Peyer's patch (tissue), 4 donors: Measurements from ENCODE around the gene SCRN2. TPM values are rescaled to one million over a fixed set of nuclear protein-coding genes. Genes with fewer than 3 reads are reported as not detected.

ENCODE experiments used
- DNase-seq, 3 donors: peaks; one replicate each; pipeline ENCODE4 v3.0.0-alpha.2; 2017 to 2019
- H3K27ac ChIP-seq, 4 donors: fragments of 200-600 bp; sonication (generic); one replicate each; pipeline ENCODE4 v1.5.1; 2016 to 2019
- H3K27me3 ChIP-seq, 2 donors: fragments of 200-600 bp; sonication (generic); one replicate each; pipeline ENCODE4 v1.5.1; 2019
- H3K36me3 ChIP-seq, 3 donors: fragments of 200-600 bp; sonication (generic); one replicate each; pipeline ENCODE4 v1.5.1; 2016 to 2019
- H3K4me1 ChIP-seq, 4 donors: fragments of 200-600 bp; sonication (generic); one replicate each; pipeline ENCODE4 v1.5.1; 2016 to 2019
- H3K4me3 ChIP-seq, 4 donors: fragments of 200-600 bp; sonication (generic); 1 replicate in 3 of 4; 2 replicates in 1 of 4; pipeline ENCODE4 v1.5.1; 2016 to 2019; ENCODE audit warnings: mild to moderate bottlenecking in 1 of 4
- H3K9me3 ChIP-seq, 4 donors: fragments of 200-600 bp; sonication (generic); one replicate each; pipeline ENCODE4 v1.5.1; 2016 to 2019; ENCODE audit warnings: mild to moderate bottlenecking in 1 of 4
- POLR2A ChIP-seq, 2 donors: fragments of 450-650 bp; IDR thresholded peaks; one replicate each; pipeline ENCODE4 v1.5.1; 2017; ENCODE audit warnings: antibody characterized with exemption in 2 of 2, mild to moderate bottlenecking in 2 of 2, moderate library complexity in 2 of 2
- total RNA-seq, 4 donors: library from RNA; depleted of rRNA; stranded (reverse); fragments of >200 nt; gene quantifications; one replicate each; pipeline ENCODE4 v1.1.0, GENCODE V29; 2016
- TF ChIP-seq, protein P1 (sequence below), 6 experiments: fragments of 450-650 bp in 4 of 6; fragments of 200-600 bp in 2 of 6; sonication (generic) in 1 of 6; IDR thresholded peaks; one replicate each; pipeline ENCODE4 v1.5.1; 2017 to 2019; ENCODE audit warnings: antibody characterized with exemption in 6 of 6, mild to moderate bottlenecking in 3 of 6, moderate library complexity in 1 of 6

The SCRN2 gene
- total RNA-seq, 4 donors from 2014 or later: 56.2 to 126 (median 86.9) TPM

- DNase-seq: peak; percentile 32 to 94 (median 92)
These were observed 9.9 kb upstream of the SCRN2 start, which contains the start of gene SP6 for GRCh38 chr17:47850692-47851573. TSS of gene SP6 (minus strand) at chr17:47851163. CDS start at chr17:47848429, 2,734 bp downstream.

GRCh38 chr17:47850373-47850691, 9.3 kb upstream of the SCRN2 start:
- no peak for TF ChIP-seq POLR2A (IDR thresholded peaks at IDR 0.05)
- TF ChIP-seq, protein P1, sequence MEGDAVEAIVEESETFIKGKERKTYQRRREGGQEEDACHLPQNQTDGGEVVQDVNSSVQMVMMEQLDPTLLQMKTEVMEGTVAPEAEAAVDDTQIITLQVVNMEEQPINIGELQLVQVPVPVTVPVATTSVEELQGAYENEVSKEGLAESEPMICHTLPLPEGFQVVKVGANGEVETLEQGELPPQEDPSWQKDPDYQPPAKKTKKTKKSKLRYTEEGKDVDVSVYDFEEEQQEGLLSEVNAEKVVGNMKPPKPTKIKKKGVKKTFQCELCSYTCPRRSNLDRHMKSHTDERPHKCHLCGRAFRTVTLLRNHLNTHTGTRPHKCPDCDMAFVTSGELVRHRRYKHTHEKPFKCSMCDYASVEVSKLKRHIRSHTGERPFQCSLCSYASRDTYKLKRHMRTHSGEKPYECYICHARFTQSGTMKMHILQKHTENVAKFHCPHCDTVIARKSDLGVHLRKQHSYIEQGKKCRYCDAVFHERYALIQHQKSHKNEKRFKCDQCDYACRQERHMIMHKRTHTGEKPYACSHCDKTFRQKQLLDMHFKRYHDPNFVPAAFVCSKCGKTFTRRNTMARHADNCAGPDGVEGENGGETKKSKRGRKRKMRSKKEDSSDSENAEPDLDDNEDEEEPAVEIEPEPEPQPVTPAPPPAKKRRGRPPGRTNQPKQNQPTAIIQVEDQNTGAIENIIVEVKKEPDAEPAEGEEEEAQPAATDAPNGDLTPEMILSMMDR (IDR thresholded peaks at IDR 0.05): no peak
- no peak for DNase-seq
- peak overlapping the region in 3 of 4 donors; percentile 37 to 66 (median 63) for H3K4me3 ChIP-seq
- H3K27me3 ChIP-seq: peaks cover 0 to 9% of the 10 kb centered on the region in 2 donors
- no peaks in the 10 kb centered on the region for H3K9me3 ChIP-seq
- peaks cover 0 to 31% (median 18%) of the 10 kb centered on the region in 4 donors for H3K4me1 ChIP-seq
- H3K27ac ChIP-seq: peak overlapping the region in 3 of 4 donors; percentile 63 to 80 (median 73)
- peaks cover 0 to 16% (median 0%) of the 10 kb centered on the region in 3 donors for H3K36me3 ChIP-seq

More at GRCh38 chr17:47850692-47851573, 9.9 kb upstream of the SCRN2 start, which contains the start of gene SP6:
- Histone ChIP-seq H3K9me3 (no peaks in the 10 kb centered on the region), H3K4me1 (peaks cover 0 to 31% (median 18%) of the 10 kb centered on the region in 4 donors), H3K27me3 (peaks cover 0 to 9% of the 10 kb centered on the region in 2 donors), H3K4me3 (peak within 1 kb of the TSS; percentile 37 to 66 (median 52)), H3K27ac (peak within 1 kb of the TSS in 3 of 4 donors; percentile 63 to 80 (median 73)), H3K36me3 (peaks cover 0 to 16% (median 0%) of the 10 kb centered on the region in 3 donors)
- TF ChIP-seq POLR2A (IDR thresholded peaks at IDR 0.05): peak; percentile 82 to 95
- TF ChIP-seq, protein P1 (IDR thresholded peaks at IDR 0.05): peak in 4 of 6 experiments; percentile 12 to 56 (median 44)

DNA sequence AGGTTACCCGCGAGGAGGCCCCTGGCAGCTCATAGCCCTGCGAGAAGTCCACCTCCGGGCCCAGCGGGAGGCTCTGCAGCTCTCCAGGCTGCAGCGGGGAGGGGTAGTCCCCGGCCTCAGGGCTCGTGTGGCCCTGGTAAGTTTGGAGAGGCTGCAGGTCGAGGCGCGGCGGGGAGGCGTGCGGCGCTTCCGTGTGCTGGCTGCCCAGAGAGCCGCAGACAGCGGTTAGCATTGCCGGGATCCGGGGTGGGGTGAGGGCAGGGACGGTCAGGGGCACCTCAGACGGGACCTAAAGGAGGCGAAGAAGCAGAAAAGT, 7.1 kb upstream of the SCRN2 start:
- Histone ChIP-seq H3K27me3 (peaks cover 0 to 9% of the 10 kb centered on the region in 2 donors), H3K36me3 (peaks cover 0 to 16% (median 0%) of the 10 kb centered on the region in 3 donors), H3K4me1 (peaks cover 4 to 45% (median 18%) of the 10 kb centered on the region in 4 donors), H3K4me3 (no peak overlapping the region), H3K27ac (no peak overlapping the region), H3K9me3 (no peaks in the 10 kb centered on the region)
- DNase-seq: no peak
- no peak for TF ChIP-seq POLR2A (IDR thresholded peaks at IDR 0.05)
- TF ChIP-seq, protein P1 (IDR thresholded peaks at IDR 0.05): no peak

GRCh38 chr17:47847341-47848197, 6.5 kb upstream of the SCRN2 start:
- TF ChIP-seq, protein P1 (IDR thresholded peaks at IDR 0.05): peak in 2 of 6 experiments; percentile 21 to 25
- TF ChIP-seq POLR2A (IDR thresholded peaks at IDR 0.05): no peak
- Histone ChIP-seq H3K27me3 (peaks cover 0 to 9% of the 10 kb centered on the region in 2 donors), H3K9me3 (no peaks in the 10 kb centered on the region), H3K4me1 (peaks cover 4 to 51% (median 18%) of the 10 kb centered on the region in 4 donors), H3K27ac (no peak overlapping the region), H3K4me3 (no peak overlapping the region), H3K36me3 (peaks cover 0 to 16% (median 0%) of the 10 kb centered on the region in 3 donors)
- no peak for DNase-seq

DNA sequence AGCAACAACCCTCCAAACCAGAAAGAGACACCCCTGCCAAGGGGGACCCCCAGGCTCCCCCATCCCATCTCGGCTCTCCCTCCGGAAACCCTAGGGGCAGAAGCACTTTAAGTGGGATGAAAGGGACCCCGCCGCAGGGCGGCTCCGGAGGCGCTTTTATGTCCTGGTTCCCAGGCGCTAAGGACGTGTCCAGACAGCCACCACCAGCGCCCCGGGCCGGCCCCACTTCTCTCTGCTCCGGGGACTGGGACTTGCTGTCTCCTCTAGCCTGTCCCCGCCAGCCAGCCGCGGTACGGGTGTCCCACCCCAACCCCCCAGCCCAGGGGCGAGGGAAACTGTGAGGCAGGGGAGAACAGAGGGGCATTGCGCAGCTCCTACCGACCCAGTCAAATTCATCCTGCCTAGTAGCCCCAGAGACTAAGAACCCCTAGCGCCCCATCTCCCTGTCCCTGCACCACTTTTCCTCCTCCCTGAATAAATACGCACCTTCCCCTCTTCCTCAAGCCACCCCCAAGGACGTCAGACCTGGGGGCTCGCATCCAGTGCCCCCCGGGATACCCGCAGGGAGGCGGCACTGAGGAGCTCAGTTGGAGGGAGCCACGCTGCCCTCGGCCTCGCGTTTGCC, 5.8 kb upstream of the SCRN2 start:
- Histone ChIP-seq H3K4me3 (no peak overlapping the region), H3K9me3 (no peaks in the 10 kb centered on the region), H3K27me3 (peaks cover 0 to 9% of the 10 kb centered on the region in 2 donors), H3K4me1 (peaks cover 7 to 53% (median 16%) of the 10 kb centered on the region in 4 donors), H3K36me3 (peaks cover 0 to 16% (median 0%) of the 10 kb centered on the region in 3 donors), H3K27ac (no peak overlapping the region)
- TF ChIP-seq POLR2A (IDR thresholded peaks at IDR 0.05): no peak
- TF ChIP-seq, protein P1 (IDR thresholded peaks at IDR 0.05): no peak
- no peak for DNase-seq
